Endothelial cell of coronary artery (primary cell): Measurements from ENCODE around the gene HNF4A. TPM values are rescaled to one million over a fixed set of nuclear protein-coding genes. Genes with fewer than 3 reads are reported as not detected.

Experiments used
- total RNA-seq: library from RNA; depleted of rRNA; stranded (reverse); fragments of >200 nt; gene quantifications from 2 replicates; pipeline ENCODE4 v1.2.3, GENCODE V29; 2014

Gene HNF4A
- not detected in 2 replicates for total RNA-seq

DNA sequence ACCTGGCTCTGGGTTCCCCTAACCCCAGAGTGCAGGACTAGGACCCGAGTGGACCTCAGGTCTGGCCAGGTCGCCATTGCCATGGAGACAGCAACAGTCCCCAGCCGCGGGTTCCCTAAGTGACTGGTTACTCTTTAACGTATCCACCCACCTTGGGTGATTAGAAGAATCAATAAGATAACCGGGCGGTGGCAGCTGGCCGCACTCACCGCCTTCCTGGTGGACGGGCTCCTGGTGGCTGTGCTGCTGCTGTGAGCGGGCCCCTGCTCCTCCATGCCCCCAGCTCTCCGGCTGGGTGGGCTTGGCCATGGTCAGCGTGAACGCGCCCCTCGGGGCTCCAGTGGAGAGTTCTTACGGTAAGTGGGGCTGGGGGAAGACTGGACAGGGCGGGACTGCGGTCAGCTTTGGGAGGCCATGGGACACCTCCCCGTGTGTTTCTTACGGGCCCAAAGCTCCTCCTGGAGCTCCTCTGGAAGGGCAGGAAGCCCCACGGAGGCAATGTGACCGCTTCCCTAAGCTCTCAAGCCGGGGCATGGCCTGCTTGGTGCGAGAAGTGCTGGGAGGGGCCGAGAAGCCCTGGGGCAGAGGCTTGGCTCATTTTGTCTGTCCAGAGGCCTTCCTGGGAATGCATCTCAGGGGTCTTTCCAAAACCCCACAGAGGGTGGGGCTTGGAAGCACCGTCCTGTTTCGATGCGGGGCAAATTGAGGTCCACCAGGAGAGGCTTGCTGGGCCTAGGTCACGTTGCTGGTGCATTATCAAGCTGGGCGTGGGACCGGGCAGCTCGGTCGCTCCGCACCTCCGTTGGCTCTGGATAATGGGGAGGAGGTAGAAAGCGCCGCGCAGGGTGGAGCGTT is at the start of gene HNF4A:
TSS of gene HNF4A (plus strand) at position 202 of the 855 bp plus-strand sequence. CDS start at position 308, 106 bp downstream.

DNA sequence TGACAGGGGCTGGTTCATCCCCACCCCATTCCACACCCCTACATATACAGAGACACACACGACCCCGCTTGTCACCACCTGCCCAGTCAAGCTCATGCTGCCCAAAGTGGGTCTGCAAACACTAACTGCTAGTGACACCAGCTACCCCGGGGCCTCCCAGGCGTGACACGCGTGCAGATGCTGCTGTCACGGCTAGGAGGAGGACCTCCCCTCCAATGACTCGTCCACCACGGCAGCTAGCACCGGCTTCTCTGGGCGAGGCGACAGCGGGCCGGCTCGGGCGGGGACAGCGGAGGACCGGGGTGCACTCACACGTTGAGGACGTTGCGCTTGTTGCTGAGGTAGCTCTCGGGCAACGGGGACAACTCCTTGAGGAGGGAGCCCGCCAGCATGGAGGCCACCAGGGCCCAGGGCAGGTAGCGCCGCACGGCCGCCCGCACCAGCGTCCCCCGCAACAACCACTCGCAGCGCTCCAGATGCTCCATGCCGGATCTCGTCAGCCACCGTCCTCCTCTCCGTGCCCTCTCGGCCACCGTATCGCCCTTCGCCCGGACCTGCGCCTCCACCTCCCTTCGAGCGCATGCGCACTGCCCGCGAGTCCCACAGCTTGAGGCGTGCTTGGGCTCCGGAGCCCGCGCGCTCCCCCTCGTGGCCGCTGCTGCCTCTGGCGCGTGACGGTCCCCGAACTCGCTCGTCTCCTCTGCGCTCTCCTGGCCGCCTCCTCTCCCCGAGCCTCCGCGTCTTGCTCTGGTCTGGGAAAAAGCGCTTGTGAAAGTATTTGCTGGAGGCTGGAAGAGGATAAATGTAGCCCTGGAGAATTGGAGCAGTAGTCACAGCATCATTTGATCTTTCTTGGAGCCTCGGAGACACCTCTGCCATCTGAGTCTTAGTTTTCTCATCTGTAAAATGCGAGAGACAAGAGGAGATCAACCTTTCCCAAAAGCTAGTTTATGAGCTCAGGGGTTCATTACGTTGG is 44.5 kb upstream of the HNF4A start, which contains the start of gene FITM2:
TSS of gene FITM2 (minus strand) at position 539 of the 976 bp plus-strand sequence. CDS start at position 485, 54 bp downstream.

DNA sequence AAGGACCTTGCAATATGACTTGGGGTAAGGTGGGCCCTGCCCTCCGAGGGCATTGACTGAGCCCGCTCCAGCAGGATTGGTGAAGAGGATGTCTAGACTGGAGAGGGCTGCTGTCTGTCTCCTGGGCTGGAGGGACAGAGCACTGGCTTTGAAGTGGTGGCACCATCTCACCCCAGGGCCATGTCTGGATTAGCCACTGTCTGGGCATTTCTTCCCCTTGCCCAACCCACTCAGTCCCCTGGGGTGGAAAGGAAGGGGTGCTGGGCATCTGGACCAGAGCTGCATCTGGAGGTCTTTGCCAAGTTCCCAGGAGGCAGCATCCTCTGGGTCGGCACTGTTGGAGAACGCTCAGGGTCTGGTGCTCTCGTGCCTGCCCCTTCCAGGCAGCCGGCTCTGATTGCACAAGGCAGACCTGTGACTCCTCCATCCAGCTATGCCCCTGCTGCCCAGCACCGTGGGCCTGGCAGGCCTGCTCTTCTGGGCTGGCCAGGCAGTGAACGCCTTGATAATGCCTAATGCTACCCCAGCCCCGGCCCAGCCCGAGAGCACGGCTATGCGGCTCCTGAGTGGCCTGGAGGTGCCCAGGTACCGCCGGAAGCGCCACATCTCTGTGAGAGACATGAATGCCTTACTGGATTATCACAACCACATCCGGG is 18.6 kb upstream of the HNF4A start, which contains the start of gene R3HDML:
TSS of gene R3HDML (plus strand) at position 319 of the 656 bp plus-strand sequence. CDS start at position 434, 115 bp downstream.

GRCh38 chr20:44475694-44476560 is 120.4 kb downstream of the HNF4A start, which contains the start of gene TTPAL:
Gene TTPAL (plus strand): TSS chr20:44475874. CDS start chr20:44480000, 4,126 bp downstream.

Other genes with a start within 250 kb of the HNF4A start
- gene JPH2, start 168.5 kb upstream of the HNF4A start, total RNA-seq = 0.09 TPM in 1 of 2 replicates, not detected in the other
- 30.8 and 36.3 TPM in 2 replicates for gene OSER1, start 144.9 kb upstream of the HNF4A start, total RNA-seq
- not detected in 2 replicates for gene GDAP1L1, start 108.4 kb upstream of the HNF4A start, total RNA-seq
- gene FITM2, start 44.5 kb upstream of the HNF4A start, total RNA-seq = 5.3 and 7.1 TPM in 2 replicates
- not detected in 2 replicates for gene R3HDML, start 18.7 kb upstream of the HNF4A start, total RNA-seq
- gene TTPAL, start 120.2 kb downstream of the HNF4A start, total RNA-seq = 3.7 and 4.9 TPM in 2 replicates
- 74.5 and 92.5 TPM in 2 replicates for gene SERINC3, start 166.4 kb downstream of the HNF4A start, total RNA-seq
- 91.2 and 240 TPM in 2 replicates for gene PKIG, start 226.9 kb downstream of the HNF4A start, total RNA-seq